Stimulated activated CD8-positive, alpha-beta memory T cell treated with anti-CD3 and anti-CD28 coated beads, Interleukin-7, amount 100 ng/mL, for 4 hours (primary cell): Measurements from ENCODE around the gene PPP1R1C.

Experiments used
- DNase-seq, 2 donors: peaks; one replicate each; pipeline ENCODE4 v3.0.0-alpha.2; 2020; ENCODE audit warnings: low read depth in 2 of 2

The PPP1R1C gene

DNA sequence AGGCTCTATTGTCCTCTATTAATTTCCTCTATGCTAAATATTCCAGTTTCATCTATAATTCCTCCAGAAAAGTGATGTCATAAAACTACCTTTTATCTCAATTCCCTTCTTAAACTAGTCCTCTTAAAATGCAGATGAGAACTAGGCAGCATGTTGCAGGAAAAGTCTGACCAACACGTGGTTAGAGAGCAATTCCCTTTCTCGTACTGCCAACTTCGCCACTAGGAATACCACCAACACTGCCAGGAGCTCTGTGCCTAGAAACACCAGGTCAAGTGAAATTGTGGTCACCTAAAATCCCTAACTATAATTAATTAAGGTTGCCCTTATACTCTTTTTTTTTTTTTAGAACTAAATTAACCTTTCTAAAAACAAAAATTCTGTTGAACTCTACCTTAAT, 127.7 kb downstream of the PPP1R1C start:
- no peak for DNase-seq

DNA sequence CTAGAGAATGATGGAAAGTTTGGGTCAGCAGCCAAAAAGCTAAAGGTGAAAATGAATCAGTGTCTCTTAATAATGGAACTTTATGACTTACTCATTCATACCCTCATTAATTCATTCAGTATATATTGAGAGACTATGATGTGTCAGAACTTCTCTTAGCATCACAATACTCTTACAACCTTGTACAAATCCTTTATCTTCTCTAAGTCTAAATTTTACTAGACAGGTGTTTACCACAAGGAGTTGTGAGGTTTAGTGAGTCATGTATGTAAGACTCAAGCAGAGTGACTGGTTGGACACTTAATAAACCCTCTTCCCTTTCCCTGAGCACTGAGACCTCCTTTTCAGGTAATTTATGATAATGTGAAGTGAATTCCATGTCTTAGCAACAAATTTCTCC, 129.6 kb downstream of the PPP1R1C start:
- DNase-seq = no peak

DNA sequence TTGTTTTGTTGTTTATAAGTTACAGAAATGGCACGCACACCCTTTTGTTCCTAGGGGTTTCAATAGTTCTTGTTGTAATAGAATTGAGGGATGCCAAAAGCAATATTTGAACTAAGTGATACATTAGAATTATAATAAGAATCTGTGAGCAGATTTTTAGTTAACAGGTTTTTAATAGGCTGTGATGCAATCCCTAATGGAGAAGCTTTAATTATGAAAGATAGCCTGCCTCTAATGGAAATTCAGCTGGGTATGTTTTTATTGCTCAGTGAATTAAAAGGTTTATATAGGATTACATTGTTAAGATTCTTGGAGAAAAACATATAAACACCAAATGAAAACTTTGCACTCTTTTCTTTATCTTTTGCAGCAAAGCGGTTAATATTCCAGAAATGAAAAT, 131.1 kb downstream of the PPP1R1C start:
- DNase-seq = no peak

DNA sequence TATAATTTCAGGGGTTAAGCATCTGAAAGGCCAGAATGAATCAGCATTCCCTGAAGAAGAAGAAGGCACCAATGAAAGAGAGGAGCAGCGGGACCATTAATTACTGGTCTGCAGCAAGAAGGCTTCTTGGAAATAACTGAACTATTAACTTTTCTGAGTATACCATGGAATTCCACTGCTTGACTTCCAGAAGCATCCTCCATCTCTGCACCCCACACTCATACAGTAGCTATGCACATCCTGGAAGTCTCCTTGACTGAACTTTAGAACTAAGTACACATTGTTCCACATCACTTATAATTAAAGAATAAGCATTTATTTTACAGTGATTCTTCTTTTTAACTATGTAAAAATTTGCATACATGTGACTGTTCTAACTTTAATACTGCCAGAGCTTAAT, 131.5 kb downstream of the PPP1R1C start:
- DNase-seq = no peak

DNA sequence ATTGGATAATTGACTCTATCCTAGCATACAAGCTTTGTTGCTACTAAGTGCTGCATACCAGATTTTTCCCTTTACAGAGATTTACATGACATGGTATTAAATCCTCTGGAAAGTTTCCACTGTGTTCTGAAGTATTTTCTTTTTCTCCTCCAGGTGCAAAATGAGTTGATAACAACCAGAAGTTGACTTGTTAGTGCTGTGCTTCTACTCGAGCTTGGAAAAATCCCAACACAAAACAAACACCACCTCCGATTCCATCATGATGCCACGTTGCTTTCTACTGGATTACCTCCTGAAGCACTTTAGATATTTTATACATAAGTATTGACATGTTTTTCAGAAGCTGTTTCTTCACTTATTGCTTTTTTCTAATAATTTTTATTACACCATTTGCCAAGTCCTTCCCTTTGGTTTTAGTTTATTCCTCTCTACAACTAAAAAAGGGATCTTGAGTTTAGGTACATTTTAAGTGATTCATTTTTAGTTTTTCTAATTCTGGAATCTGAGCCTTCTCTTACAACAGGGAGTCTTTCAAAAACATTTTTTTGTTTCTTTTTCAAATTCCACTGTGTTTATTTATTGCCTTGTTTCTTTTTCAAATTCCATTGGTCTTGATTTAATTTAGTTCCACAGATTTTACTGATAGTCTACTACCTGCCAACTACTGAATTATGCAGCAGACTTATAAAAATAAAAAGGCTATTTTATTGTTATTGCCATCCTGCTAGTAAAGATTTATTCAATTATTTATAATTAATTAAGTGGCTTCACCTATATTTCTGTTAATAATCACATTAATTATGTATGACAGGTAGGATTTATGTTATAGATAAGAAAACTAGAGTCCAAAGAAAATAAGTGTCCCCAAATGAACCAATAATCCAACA, 143.4 kb downstream of the PPP1R1C start:
- DNase-seq = no peak

DNA sequence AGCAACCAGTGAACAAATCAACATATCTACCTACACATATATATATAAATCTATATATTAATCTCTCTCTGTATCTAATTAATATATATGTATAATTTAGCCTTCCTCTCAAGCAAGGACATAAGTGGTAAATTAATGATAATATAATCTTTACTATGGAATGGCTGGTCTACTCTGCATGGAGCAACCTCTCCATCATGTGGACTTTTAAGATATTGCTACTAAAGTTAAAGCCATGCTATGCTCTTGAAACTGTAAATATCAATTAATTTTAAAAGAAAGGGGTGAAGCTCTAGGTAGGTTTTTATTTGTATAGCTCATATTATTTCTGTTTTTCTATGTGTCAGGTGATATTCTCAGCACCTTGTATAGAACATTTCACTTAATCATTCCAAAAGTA, 147.0 kb downstream of the PPP1R1C start:
- no peak for DNase-seq

DNA sequence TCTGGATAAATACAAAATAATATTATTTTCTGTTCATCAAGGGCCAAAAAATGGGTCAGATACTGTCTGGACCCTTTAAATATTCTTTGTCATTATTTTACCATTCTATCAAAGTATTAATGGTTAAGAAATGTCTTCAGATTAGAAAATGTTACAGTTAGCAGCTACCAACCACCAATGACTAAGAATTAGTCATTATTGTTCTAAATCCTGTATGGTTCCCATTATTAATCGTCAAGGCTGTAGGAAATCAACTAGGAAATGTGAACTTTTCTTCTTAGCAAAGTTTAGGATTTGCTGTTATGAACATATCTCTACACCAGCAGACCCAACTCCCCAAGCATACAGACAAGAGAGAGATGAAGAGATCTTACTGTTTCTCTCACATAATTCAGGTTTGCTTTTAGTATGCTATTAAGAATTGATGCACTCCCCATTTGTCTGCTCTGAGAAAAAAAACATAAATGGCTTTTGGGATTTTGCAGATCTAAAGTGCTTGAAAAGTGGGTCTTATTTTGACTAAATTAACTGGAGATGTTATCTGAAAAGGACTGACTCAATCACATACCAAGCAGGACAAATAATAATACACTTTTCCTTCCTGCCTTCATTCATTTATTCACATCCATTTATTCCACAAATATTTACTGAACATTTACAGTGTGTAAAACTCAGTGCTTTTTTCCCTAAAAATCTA, 147.7 kb downstream of the PPP1R1C start:
- no peak for DNase-seq

DNA sequence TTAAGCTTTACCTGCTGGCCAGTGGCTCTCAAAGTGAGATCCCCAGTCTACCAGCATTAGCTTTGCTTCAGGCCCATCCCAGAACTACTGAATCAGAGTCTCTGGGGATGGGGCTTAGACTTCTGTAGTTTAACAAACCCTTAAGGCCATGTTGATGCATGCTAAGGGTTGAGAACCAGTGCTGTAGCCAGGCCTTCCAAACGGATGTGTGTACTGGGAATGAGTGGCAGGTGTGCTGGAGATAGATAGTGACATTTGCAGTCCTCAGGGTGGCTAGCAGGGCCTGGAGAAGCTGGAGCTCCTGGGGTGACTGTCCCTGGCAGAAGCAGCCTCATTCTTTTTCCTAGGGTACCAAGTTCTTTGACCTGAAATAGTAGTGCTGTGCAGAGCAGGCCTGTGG, 148.5 kb downstream of the PPP1R1C start:
- no peak for DNase-seq

DNA sequence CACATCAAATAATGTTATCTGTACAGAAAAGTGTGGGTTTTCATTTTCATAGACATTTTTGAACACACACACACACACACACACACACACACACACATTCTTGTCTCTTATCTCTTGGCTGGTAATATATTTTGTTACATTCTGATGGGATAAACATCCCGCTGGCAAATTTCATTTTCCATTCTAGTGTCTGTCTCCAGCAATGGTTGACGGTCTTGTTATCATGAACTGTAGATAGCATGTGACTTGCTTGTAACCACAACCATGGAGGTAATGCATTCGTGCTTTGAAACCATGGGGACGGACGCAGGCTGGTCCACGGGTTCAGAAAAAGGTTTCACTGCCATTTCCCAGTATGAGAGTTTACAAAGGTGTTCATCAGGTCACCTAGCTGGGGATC, 156.4 kb downstream of the PPP1R1C start:
- no peak for DNase-seq

DNA sequence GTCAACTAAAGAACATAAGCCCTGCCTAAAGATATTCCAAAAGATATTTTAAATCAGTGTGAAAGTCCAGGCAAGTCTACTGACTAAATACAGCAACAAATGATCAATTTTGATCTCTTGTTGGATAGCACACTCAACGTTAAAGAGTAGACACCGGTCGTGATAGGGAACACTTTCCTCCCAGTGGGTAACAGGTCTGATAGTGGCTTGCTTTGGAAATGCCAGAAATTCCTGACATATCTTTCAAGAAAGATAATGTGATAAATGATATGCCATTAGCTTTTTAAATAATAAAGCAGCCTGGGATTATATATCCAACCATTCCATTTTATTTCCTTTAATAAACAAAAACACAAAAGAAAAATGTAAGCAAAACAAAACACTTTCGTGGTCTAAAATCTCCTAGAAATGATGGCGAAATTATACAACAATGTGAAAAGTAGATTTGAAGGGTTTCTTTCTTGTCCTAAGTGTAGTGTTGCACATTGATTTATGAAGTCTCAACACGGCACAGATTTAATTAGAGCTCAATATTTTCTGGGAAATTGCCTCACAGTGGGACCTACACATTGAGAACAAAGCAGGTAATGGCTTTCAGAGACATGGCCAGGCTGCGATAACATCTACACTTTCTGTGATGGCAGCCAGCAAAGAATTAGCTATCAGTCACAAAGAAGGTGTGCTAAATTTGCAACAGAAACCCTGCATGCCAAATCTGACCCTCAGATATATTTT, 158.6 kb downstream of the PPP1R1C start:
- DNase-seq = no peak

DNA sequence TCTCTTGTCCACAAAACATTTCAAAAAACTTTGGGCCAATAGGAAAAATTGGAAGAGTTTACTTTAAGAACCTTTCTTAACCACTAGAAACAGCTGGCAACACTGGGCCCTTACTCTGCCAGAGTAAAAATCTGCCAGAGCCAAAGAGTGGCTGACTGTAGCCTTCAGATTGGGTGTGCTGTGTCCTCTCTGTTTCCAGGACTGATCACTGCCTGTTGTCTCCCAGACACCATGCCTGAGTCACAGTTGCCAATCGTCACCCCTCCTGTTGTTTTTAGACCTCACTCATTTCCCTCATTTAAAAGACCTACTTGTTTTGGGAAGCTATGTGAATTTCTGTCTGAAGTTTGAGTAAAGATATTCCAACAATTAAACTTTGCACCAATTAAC, 159.1 kb downstream of the PPP1R1C start:
- DNase-seq = no peak

DNA sequence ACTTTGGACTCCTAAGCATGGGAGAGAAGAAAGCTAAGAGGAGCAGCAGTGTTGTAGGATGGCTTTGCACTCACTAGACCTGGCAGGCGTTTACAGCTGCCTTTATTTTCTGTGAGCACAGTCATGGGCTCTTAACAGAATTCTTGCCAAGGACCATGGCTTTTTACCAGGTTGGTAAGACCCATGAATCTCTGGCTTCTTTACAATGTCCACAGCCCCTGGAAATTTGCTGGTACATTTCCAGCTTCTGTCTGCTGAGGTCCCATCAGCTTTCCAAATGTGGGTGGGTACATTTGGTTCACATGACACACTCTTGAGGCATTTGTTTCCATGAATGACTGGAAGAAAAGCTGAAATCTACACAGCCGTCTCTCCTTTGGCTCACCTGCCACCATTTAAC, 162.7 kb downstream of the PPP1R1C start:
- DNase-seq = no peak

DNA sequence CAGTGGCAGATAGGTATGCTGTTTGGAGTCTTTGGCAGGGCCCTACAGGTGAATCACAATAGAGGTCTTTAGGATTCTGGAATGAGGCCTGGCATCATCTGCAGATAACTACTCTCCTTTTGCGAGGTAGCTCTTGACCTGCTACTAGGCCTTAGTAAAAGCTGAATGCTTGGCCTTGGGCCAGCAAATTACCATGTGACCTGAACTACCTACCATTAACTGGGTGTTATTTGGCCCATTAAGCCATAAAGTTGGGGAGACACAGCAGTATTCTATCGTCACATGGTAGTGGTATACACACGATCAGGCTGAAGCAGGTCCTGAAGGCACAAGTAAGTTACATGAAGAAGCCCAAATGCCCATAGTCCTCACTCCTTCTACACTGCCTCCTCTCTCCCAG, 178.2 kb downstream of the PPP1R1C start:
- no peak for DNase-seq

DNA sequence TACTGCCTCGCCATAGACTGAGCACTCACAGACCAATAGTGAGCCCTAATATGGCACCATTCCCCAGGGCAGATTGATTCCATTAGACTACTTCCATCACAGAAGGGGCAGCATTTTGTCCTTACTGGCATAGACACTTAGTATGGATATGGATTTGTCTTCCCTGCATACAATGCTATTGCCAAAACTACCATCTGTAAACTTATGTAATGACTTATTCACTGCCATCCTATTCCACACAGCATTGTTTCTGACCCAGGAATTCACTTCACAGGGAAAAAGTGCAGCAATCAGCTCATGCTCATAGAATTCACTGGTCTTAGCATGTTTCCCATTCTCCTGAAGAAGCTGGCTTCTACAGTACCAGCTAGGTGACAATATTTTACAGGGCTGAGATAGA, 179.0 kb downstream of the PPP1R1C start:
- DNase-seq = no peak

DNA sequence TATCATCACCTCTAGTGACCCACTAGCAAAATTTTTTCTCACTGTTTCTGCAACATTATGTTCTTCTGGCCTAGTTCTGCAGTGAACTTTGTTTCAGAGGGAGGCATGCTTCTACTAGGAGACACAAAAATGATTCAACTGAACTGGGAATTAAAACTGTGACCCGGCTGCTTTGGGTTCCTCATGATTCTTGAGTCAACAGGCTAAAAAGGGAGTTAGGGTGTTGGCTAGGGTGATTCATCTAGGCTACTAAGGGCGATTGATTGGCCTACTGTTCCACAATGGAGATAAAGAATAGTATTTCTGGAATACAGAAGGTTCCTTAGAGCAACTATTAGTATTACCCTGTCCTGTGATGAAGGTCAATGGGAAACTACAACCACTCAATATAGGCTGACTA, 179.5 kb downstream of the PPP1R1C start:
- no peak for DNase-seq

DNA sequence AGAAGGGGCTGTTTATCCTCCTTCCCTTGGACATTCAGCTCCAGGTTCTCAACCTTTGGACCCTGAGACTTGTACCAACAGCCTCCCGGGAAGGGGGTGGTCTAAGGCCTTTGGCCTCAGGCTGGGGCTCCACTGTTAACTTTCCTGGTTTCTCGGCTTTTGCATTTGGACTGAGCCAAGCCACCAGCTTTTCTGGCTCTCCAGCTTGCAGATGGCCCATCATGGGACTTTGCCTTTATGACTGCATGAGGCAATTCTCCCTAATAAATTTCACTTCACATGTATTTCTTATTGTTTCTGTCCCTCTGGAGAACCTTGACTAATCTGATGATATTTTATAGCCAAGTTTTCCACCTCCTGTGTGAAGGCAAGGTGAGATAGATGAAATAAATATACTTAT, 180.8 kb downstream of the PPP1R1C start:
- DNase-seq = no peak

DNA sequence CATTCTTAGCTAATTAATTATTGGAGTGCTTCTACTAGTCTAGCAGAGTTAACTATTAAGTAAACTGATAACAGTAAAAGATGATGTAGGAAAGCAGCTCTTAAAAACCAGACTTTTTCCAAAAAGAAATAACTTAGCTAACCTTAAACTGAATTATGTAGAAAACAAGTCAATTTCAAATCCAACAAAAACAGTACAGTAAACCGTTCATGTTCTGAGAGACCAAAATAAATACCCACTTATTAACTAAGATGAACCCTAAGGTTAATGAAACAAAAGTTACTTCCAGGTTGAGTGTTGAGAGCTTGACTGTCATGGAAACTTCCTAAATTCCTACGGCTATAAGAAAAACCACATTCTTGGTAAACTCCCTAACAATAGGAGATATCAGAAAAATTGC, 181.2 kb downstream of the PPP1R1C start:
- no peak for DNase-seq
